IMR-90 (cell line): ENCODE results near the gene RNPEP. TPM values are rescaled to one million over a fixed set of nuclear protein-coding genes. Genes with fewer than 3 reads are reported as not detected.
A peak's percentile ranks its signal among the peaks of the same experiment; 100 is the strongest.

ENCODE experiments used
- ATAC-seq: fragments of 200-7000 bp; cut with Tn5 transposase; 2 replicates; pipeline ENCODE4 v1.9.1; 2020; ENCODE audit warnings: low read depth, mild to moderate bottlenecking, moderate library complexity
- BruUV-seq: library from RNA; stranded (reverse); fragments of 400-500 nt; replicated peaks from 2 replicates; lab custom pipeline; 2021; lab: Mats Ljungman, UMichigan
- CTCF ChIA-PET: fragments of 300-600 bp; formaldehyde crosslinking; extraction: SDS; loops from one replicate; lab custom pipeline; 2021; ENCODE audit warnings: antibody characterized with exemption; lab: Yijun Ruan, JAX
- POLR2A ChIA-PET: fragments of 300-600 bp; sonication (Branson Sonifier 250); formaldehyde crosslinking; loops from one replicate; lab custom pipeline; 2022; ENCODE audit warnings: antibody characterized with exemption; ENCODE audit not compliant: unreplicated experiment; lab: Charles Lee
- DNase-seq: peaks from one replicate; pipeline ENCODE4 v3.0.0; 2013
- H2AFZ ChIP-seq: replicated peaks from 2 replicates; pipeline ENCODE3; 2013; ENCODE audit warnings: low read length, mild to moderate bottlenecking; ENCODE audit not compliant: poor library complexity
- H2AK5ac ChIP-seq: 2 replicates; pipeline ENCODE4 v1.6.1; 2013; ENCODE audit warnings: low read depth, low read length, inconsistent platforms
- H2AK9ac ChIP-seq: replicated peaks from 2 replicates; pipeline ENCODE3; 2013; ENCODE audit warnings: mild to moderate bottlenecking, low read depth, low read length, moderate library complexity; ENCODE audit not compliant: poor library complexity
- H2BK120ac ChIP-seq: 2 replicates; pipeline ENCODE4 v1.6.1; 2013; ENCODE audit warnings: low read depth, low read length, inconsistent platforms
- H2BK15ac ChIP-seq: 3 replicates; pipeline ENCODE4 v1.6.1; 2013; ENCODE audit warnings: low read depth, low read length, inconsistent platforms
- H2BK20ac ChIP-seq: 2 replicates; pipeline ENCODE4 v1.6.1; 2013; ENCODE audit warnings: low read depth, mild to moderate bottlenecking, inconsistent platforms, low read length, moderate library complexity
- H2BK5ac ChIP-seq: 2 replicates; pipeline ENCODE4 v1.6.1; 2013; ENCODE audit warnings: mild to moderate bottlenecking, low read depth, low read length, inconsistent platforms; ENCODE audit not compliant: poor library complexity, severe bottlenecking
- H3K14ac ChIP-seq: replicated peaks from 2 replicates; pipeline ENCODE4 v1.6.1; 2013; ENCODE audit warnings: low read depth, low read length, inconsistent platforms
- H3K18ac ChIP-seq: 2 replicates; pipeline ENCODE4 v1.6.1; 2013; ENCODE audit warnings: low read depth, low read length, control low read depth
- H3K23ac ChIP-seq: 2 replicates; pipeline ENCODE4 v1.6.1; 2013; ENCODE audit warnings: low read depth, low read length, inconsistent platforms
- H3K27ac ChIP-seq: 2 replicates; pipeline ENCODE4 v1.5.1; 2013; ENCODE audit warnings: mild to moderate bottlenecking, control low read depth, low read length; ENCODE audit not compliant: insufficient read depth
- H3K27me3 ChIP-seq: 2 replicates; pipeline ENCODE4 v1.6.1; 2013; ENCODE audit warnings: low read length; ENCODE audit not compliant: control insufficient read depth, insufficient read depth
- H3K36me3 ChIP-seq: 2 replicates; pipeline ENCODE4 v1.6.1; 2013; ENCODE audit warnings: low read length, mixed read lengths; ENCODE audit not compliant: control insufficient read depth, insufficient read depth
- H3K4ac ChIP-seq: 2 replicates; pipeline ENCODE4 v1.6.1; 2013; ENCODE audit warnings: low read depth, low read length, inconsistent platforms
- H3K4me1 ChIP-seq: 2 replicates; pipeline ENCODE4 v1.6.1; 2013; ENCODE audit warnings: low read length, mixed read lengths; ENCODE audit not compliant: control insufficient read depth, insufficient read depth
- H3K4me2 ChIP-seq: 2 replicates; pipeline ENCODE4 v1.6.1; 2013; ENCODE audit warnings: low read depth, mild to moderate bottlenecking, control low read depth, low read length, moderate library complexity
- H3K4me3 ChIP-seq: 2 replicates; pipeline ENCODE4 v1.5.1; 2013; ENCODE audit warnings: low read depth, mild to moderate bottlenecking, control low read depth, low read length, moderate library complexity; ENCODE audit not compliant: insufficient read depth
- H3K56ac ChIP-seq: 2 replicates; pipeline ENCODE4 v1.6.1; 2013; ENCODE audit warnings: low read length, inconsistent platforms; ENCODE audit not compliant: insufficient read depth; ENCODE audit errors: extremely low read depth
- H3K79me1 ChIP-seq, 2 experiments: 2 replicates each; pipeline ENCODE4 v1.6.1; 2013; ENCODE audit warnings: low read length in 2 of 2, inconsistent platforms in 1 of 2, low read depth in 1 of 2
- H3K9ac ChIP-seq: 2 replicates; pipeline ENCODE4 v1.6.1; 2013; ENCODE audit warnings: low read depth, low read length, control low read depth
- H3K9me1 ChIP-seq: 2 replicates; pipeline ENCODE4 v1.6.1; 2013; ENCODE audit warnings: low read length, inconsistent platforms; ENCODE audit not compliant: insufficient read depth
- H3K9me3 ChIP-seq: 2 replicates; pipeline ENCODE4 v1.6.1; 2013; ENCODE audit warnings: low read length; ENCODE audit not compliant: control insufficient read depth, insufficient read depth
- H4K20me1 ChIP-seq: 2 replicates; pipeline ENCODE4 v1.6.1; 2013; ENCODE audit warnings: low read length, inconsistent platforms; ENCODE audit not compliant: insufficient read depth
- H4K5ac ChIP-seq: 2 replicates; pipeline ENCODE4 v1.6.1; 2013; ENCODE audit warnings: mild to moderate bottlenecking, low read depth, low read length, control low read depth
- H4K8ac ChIP-seq, 2 experiments: 2 replicates each; pipeline ENCODE4 v1.6.1; 2013; ENCODE audit warnings: low read depth in 2 of 2, low read length in 2 of 2, control low read depth in 1 of 2, inconsistent platforms in 1 of 2
- H4K91ac ChIP-seq: 2 replicates; pipeline ENCODE4 v1.6.1; 2013; ENCODE audit warnings: low read depth, low read length, inconsistent platforms; ENCODE audit not compliant: insufficient read depth
- BHLHE40 ChIP-seq: fragments of 150-350 bp; IDR thresholded peaks from 2 replicates; pipeline ENCODE4 v1.6.1; 2016; ENCODE audit warnings: mild to moderate bottlenecking, low read depth, low read length
- CEBPB ChIP-seq: IDR thresholded peaks from 2 replicates; pipeline ENCODE4 v1.6.1; 2012; ENCODE audit warnings: low read depth, low read length, improper control_type of control experiment
- CHD1 ChIP-seq: IDR thresholded peaks from 2 replicates; pipeline ENCODE4 v1.6.1; 2012; ENCODE audit warnings: low read depth, low read length, improper control_type of control experiment
- CTCF ChIP-seq: conservative IDR thresholded peaks from 2 replicates; pipeline ENCODE4 v1.5.1; 2012; ENCODE audit warnings: mild to moderate bottlenecking, low read depth, low read length, improper control_type of control experiment
- ELK1 ChIP-seq: fragments of 150-350 bp; IDR thresholded peaks from 2 replicates; pipeline ENCODE4 v1.6.1; 2016; ENCODE audit warnings: low read depth, mild to moderate bottlenecking, low read length, moderate library complexity, borderline replicate concordance
- FOS ChIP-seq: fragments of 150-350 bp; IDR thresholded peaks from 2 replicates; pipeline ENCODE4 v1.6.1; 2016; ENCODE audit warnings: low read depth, low read length
- MAFK ChIP-seq: IDR thresholded peaks from 2 replicates; pipeline ENCODE4 v1.6.1; 2012; ENCODE audit warnings: low read depth, low read length, improper control_type of control experiment
- MAZ ChIP-seq: IDR thresholded peaks from 2 replicates; pipeline ENCODE4 v1.6.1; 2012; ENCODE audit warnings: low read depth, mild to moderate bottlenecking, low read length, improper control_type of control experiment, moderate library complexity, borderline replicate concordance
- MXI1 ChIP-seq: IDR thresholded peaks from 2 replicates; pipeline ENCODE4 v1.6.1; 2012; ENCODE audit warnings: low read depth, mild to moderate bottlenecking, low read length, moderate library complexity, borderline replicate concordance
- NFE2L2 ChIP-seq: fragments of 150-350 bp; IDR thresholded peaks from 2 replicates; pipeline ENCODE4 v1.6.1; 2016; ENCODE audit warnings: low read depth, mild to moderate bottlenecking, low read length
- POLR2A ChIP-seq: IDR thresholded peaks from 2 replicates; pipeline ENCODE4 v1.6.1; 2012; ENCODE audit warnings: mild to moderate bottlenecking, low read depth, low read length
- RAD21 ChIP-seq: IDR thresholded peaks from 2 replicates; pipeline ENCODE4 v1.6.1; 2012; ENCODE audit warnings: low read length, improper control_type of control experiment
- RCOR1 ChIP-seq: IDR thresholded peaks from 2 replicates; pipeline ENCODE4 v1.6.1; 2012; ENCODE audit warnings: mild to moderate bottlenecking, low read length, improper control_type of control experiment; ENCODE audit not compliant: insufficient replicate concordance
- RFX5 ChIP-seq: IDR thresholded peaks from 2 replicates; pipeline ENCODE4 v1.8.0; 2012; ENCODE audit warnings: low read depth, mild to moderate bottlenecking, low read length, moderate library complexity
- SMC3 ChIP-seq: fragments of 150-350 bp; IDR thresholded peaks from 2 replicates; pipeline ENCODE4 v1.6.1; 2016; ENCODE audit warnings: low read depth, mild to moderate bottlenecking, antibody characterized with exemption, low read length, moderate library complexity
- USF2 ChIP-seq: fragments of 150-350 bp; IDR thresholded peaks from 2 replicates; pipeline ENCODE4 v1.6.1; 2017; ENCODE audit warnings: mild to moderate bottlenecking, antibody characterized with exemption, low read length, low read depth
- WGBS, 2 experiments: methylation state at CpG; one replicate each; pipeline versions ENCODE4 v1.1.5 to v1.1.7; 2013; ENCODE audit warnings: missing lambda C conversion rate in 2 of 2; ENCODE audit not compliant: insufficient read length in 1 of 2; ENCODE audit errors: extremely low coverage in 2 of 2; 5-methylcytosine and 5-hydroxymethylcytosine counted together
- dilution Hi-C: fragments of 300-500 bp; cut with HindIII; formaldehyde crosslinking; loops from one replicate; pipeline ENCODE4 v1.14.3; 2018; ENCODE audit warnings: low sequenced_read_pairs; ENCODE audit not compliant: unreplicated experiment
- in situ Hi-C: fragments of 300-500 bp; cut with MboI; formaldehyde crosslinking; loops from 3 replicates; pipeline ENCODE4 v1.14.3; 2019; ENCODE audit warnings: low sequenced_read_pairs, inconsistent platforms, mixed read lengths
- intact Hi-C: fragments of 100-400 bp; cut with micrococcal nuclease; formaldehyde crosslinking; loops from 2 replicates; pipeline ENCODE4 v1.10.0; 2022
- polyA plus RNA-seq, 3 experiments: library from polyadenylated mRNA; depleted of rRNA; stranded (reverse); fragments of >200 nt; gene quantifications; 2 replicates each; pipeline ENCODE4 v1.2.3, GENCODE V29; 2012; ENCODE audit warnings: low replicate concordance in 1 of 3
- total RNA-seq: library from RNA; depleted of rRNA; stranded (reverse); fragments of >200 nt; gene quantifications from 2 replicates; pipeline ENCODE4 v1.2.3, GENCODE V29; 2012

RNPEP gene
- total and polyA plus RNA-seq, 2 of the 4 experiments (the other 2 are of a cell fraction), result 49.8 to 75.4 TPM

- POLR2A ChIA-PET, result no interaction called here
- Histone ChIP-seq H2BK15ac (peak overlapping the region; percentile 97; the same call in 1 of the 3 replicates), H2AK5ac (peak overlapping the region; percentile 60), H3K27ac (peak overlapping the region; percentile 76; the same call in 1 of the 2 replicates), H2AK9ac (no peak overlapping the region), H2BK5ac (peak overlapping the region; percentile 94), H3K4me2 (peak overlapping the region; percentile 14), H3K18ac (peak overlapping the region; percentile 51; the same call in 1 of the 2 replicates), H4K8ac (peak overlapping the region in 1 of 2 experiments; percentile 91; a peak in 3 of 4 replicates), H3K4me3 (no peak overlapping the region), H3K23ac (peak overlapping the region; percentile 96; the same call in 1 of the 2 replicates), H3K4me1 (peaks cover 40% of the 10 kb centered on the region), H2BK20ac (peak overlapping the region; percentile 70), H2BK120ac (peak overlapping the region; percentile 98), H3K27me3 (no peaks in the 10 kb centered on the region), H3K4ac (peak overlapping the region; percentile 98; the same call in 1 of the 2 replicates), H3K36me3 (peaks cover 5% of the 10 kb centered on the region; the same call in 1 of the 2 replicates), H3K79me1 (peaks cover 32 to 74% of the 10 kb centered on the region in 2 experiments), H3K9ac (peak overlapping the region; percentile 42), H4K20me1 (peaks cover 13% of the 10 kb centered on the region), H3K9me1 (peaks cover 34% of the 10 kb centered on the region), H3K9me3 (no peaks in the 10 kb centered on the region; the same call in 1 of the 2 replicates), H4K5ac (peak overlapping the region; percentile 71), H4K91ac (peak overlapping the region; percentile 88), H2AFZ (no peak overlapping the region), H3K14ac (peak overlapping the region; percentile 11), H3K56ac (no peak overlapping the region; the same call in 1 of the 2 replicates)
- no peak for TF ChIP-seq RAD21
- no peak for TF ChIP-seq CHD1
- no peak for TF ChIP-seq FOS
- no peak for TF ChIP-seq USF2
- TF ChIP-seq SMC3, result no peak
- TF ChIP-seq CTCF, result no peak
- TF ChIP-seq POLR2A, result no peak
- TF ChIP-seq MAFK, result no peak
- no peak for TF ChIP-seq MXI1
- TF ChIP-seq RCOR1, result no peak
- no peak for TF ChIP-seq NFE2L2
- TF ChIP-seq MAZ, result no peak
- TF ChIP-seq ELK1, result no peak
- no peak for TF ChIP-seq CEBPB
- TF ChIP-seq RFX5, result no peak
- TF ChIP-seq BHLHE40, result no peak
- intact Hi-C loops (no loop called here), in situ Hi-C loops (no loop called here), dilution Hi-C loops (no loop called here)
- ATAC-seq (no peak), DNase-seq (no peak)
- CTCF ChIA-PET, result interaction anchor here (2.3 kb wide), 1 partner anchor 43 kb away, joined by 5 read pairs; no protein-coding TSS in a partner anchor
- WGBS, 2 experiments, result no CpG with 5 or more reads among the region's 4 CpGs
- BruUV-seq, result no TSS peak
Measured at GRCh38 chr1:201939148-201939547, 43.3 kb upstream of the RNPEP start.
